Measurements from ENCODE around the gene SORCS3.

GRCh38 chr10:105148456-105148855, 507.4 kb downstream of the SORCS3 start:
- TF ChIP-seq CTCF (conservative IDR thresholded peaks at IDR 0.05; ENCODE audit: low read length): no peak
- no peak for TF ChIP-seq EZH2phosphoT487 (IDR thresholded peaks at IDR 0.05; ENCODE audit: borderline replicate concordance)

Measured in Loucy (cell line).